ENCODE data around the gene FAM81B. TPM values are rescaled to one million over a fixed set of nuclear protein-coding genes. Genes with fewer than 3 reads are reported as not detected.
"Not testable (repeated sequence)": the region's sequence is repeated elsewhere in the genome, so short reads cannot be mapped to it uniquely, and the experiment has no call there.

FAM81B gene
- total RNA-seq, 1 donor, result not detected

- H3K4me3 ChIP-seq (ENCODE audit: insufficient read depth, low read length), result no peak overlapping the region
- no peak overlapping the region for H3K27ac ChIP-seq (ENCODE audit: low read depth, low read length)
- H3K4me2 ChIP-seq (ENCODE audit: insufficient read depth, low read length), result no peak overlapping the region
- no peaks in the 10 kb centered on the region for H4K20me1 ChIP-seq (ENCODE audit: insufficient read depth, low read length)
- no peaks in the 10 kb centered on the region for H3K79me2 ChIP-seq (ENCODE audit: insufficient read depth, low read length)
- no peaks in the 10 kb centered on the region for H3K36me3 ChIP-seq (ENCODE audit: insufficient read depth, low read length)
- H3K9me3 ChIP-seq (ENCODE audit: low read depth, low read length), result no peaks in the 10 kb centered on the region
- DNase-seq (ENCODE audit: insufficient read length, low spot score, missing footprints), result no peak
- TF ChIP-seq CTCF (IDR thresholded peaks at IDR 0.05; ENCODE audit: extremely low read depth, low read depth, low read length), result no peak
- H3K27me3 ChIP-seq (ENCODE audit: insufficient read depth, low read length), result no peaks in the 10 kb centered on the region
- H2AFZ ChIP-seq (ENCODE audit: low read length), result no peak overlapping the region
- H3K4me1 ChIP-seq (ENCODE audit: insufficient read depth, low read length), result no peaks in the 10 kb centered on the region
These were observed 5.8 kb upstream of the FAM81B start for GRCh38 chr5:95385334-95385733.

DNA sequence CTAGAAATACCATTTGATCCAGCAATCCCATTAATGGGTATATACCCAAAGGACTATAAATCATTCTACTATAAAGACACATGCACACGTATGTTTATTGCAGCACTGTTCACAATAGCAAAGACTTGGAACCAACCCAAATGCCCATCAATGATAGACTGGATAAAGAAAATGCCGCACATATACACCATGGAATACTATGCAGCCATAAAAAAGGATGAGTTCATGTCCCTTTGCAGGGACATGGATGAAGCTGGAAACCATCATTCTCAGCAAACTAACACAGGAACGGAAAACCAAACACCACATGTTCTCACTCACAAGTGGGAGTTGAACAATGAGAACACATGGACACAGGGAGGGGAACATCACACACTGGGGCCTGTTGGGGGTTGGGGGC lies 799 bp downstream of the FAM81B start:
- not testable (repeated sequence) for H3K27me3 ChIP-seq (ENCODE audit: insufficient read depth, low read length); H3K4me3 ChIP-seq (ENCODE audit: insufficient read depth, low read length); DNase-seq (ENCODE audit: insufficient read length, low spot score, missing footprints); H3K4me1 ChIP-seq (ENCODE audit: insufficient read depth, low read length); H3K36me3 ChIP-seq (ENCODE audit: insufficient read depth, low read length); H2AFZ ChIP-seq (ENCODE audit: low read length); H3K9me3 ChIP-seq (ENCODE audit: low read depth, low read length); H4K20me1 ChIP-seq (ENCODE audit: insufficient read depth, low read length); H3K79me2 ChIP-seq (ENCODE audit: insufficient read depth, low read length); H3K4me2 ChIP-seq (ENCODE audit: insufficient read depth, low read length); H3K27ac ChIP-seq (ENCODE audit: low read depth, low read length)

DNA sequence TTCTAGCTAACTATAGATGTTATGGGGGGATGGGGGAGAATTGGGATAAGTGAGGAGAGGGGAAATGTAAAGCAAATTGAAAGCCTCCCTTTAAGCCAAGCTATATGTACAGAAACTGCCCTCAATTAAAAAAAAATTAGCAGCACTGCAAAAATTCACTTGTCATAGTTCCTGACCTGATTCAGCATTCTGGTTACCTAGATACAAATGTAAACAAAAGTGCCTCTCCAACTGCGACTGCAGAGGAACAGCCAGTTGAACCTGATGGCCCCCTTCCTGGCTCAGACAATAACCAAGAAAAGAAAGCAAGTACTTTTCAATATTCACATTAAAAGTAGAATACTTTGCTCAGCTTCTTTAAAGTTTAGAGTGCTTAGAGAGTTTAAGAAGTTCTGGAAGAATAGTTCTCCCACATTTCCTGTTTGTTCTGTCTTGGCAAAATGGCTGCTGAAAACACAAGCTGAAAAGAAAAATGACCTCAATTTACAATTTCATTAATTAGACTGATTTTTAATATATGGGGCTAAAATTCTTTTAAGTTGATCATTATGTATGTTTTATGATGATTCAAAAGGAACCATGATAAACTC lies 1.5 kb downstream of the FAM81B start:
- Histone ChIP-seq H3K36me3 (ENCODE audit: insufficient read depth, low read length) (no peaks in the 10 kb centered on the region), H3K9me3 (ENCODE audit: low read depth, low read length) (no peaks in the 10 kb centered on the region), H3K79me2 (ENCODE audit: insufficient read depth, low read length) (no peaks in the 10 kb centered on the region), H4K20me1 (ENCODE audit: insufficient read depth, low read length) (no peaks in the 10 kb centered on the region), H3K4me3 (ENCODE audit: insufficient read depth, low read length) (no peak overlapping the region), H3K4me1 (ENCODE audit: insufficient read depth, low read length) (no peaks in the 10 kb centered on the region), H3K27ac (ENCODE audit: low read depth, low read length) (no peak overlapping the region), H2AFZ (ENCODE audit: low read length) (no peak overlapping the region), H3K27me3 (ENCODE audit: insufficient read depth, low read length) (no peaks in the 10 kb centered on the region), H3K4me2 (ENCODE audit: insufficient read depth, low read length) (no peak overlapping the region)
- DNase-seq (ENCODE audit: insufficient read length, low spot score, missing footprints), result no peak
- no peak for TF ChIP-seq CTCF (IDR thresholded peaks at IDR 0.05; ENCODE audit: extremely low read depth, low read depth, low read length)

GRCh38 chr5:95393279-95393678 lies 2.1 kb downstream of the FAM81B start:
- no peaks in the 10 kb centered on the region for H3K9me3 ChIP-seq (ENCODE audit: low read depth, low read length)
- H3K79me2 ChIP-seq (ENCODE audit: insufficient read depth, low read length), result no peaks in the 10 kb centered on the region
- no peaks in the 10 kb centered on the region for H3K27me3 ChIP-seq (ENCODE audit: insufficient read depth, low read length)
- H3K27ac ChIP-seq (ENCODE audit: low read depth, low read length), result no peak overlapping the region
- no peaks in the 10 kb centered on the region for H3K4me1 ChIP-seq (ENCODE audit: insufficient read depth, low read length)
- DNase-seq (ENCODE audit: insufficient read length, low spot score, missing footprints), result no peak
- H2AFZ ChIP-seq (ENCODE audit: low read length), result no peak overlapping the region
- no peaks in the 10 kb centered on the region for H3K36me3 ChIP-seq (ENCODE audit: insufficient read depth, low read length)
- H3K4me2 ChIP-seq (ENCODE audit: insufficient read depth, low read length), result no peak overlapping the region
- H4K20me1 ChIP-seq (ENCODE audit: insufficient read depth, low read length), result no peaks in the 10 kb centered on the region
- no peak overlapping the region for H3K4me3 ChIP-seq (ENCODE audit: insufficient read depth, low read length)
- no peak for TF ChIP-seq CTCF (IDR thresholded peaks at IDR 0.05; ENCODE audit: extremely low read depth, low read depth, low read length)
